Stimulated activated CD8-positive, alpha-beta memory T cell treated with anti-CD3 and anti-CD28 coated beads, Interleukin-12 subunit alpha, Interleukin-12 subunit beta, amount 100 ng/mL, for 1 hour (primary cell): Measurements from ENCODE around the gene DPP10.
"Not testable (repeated sequence)": the region's sequence is repeated elsewhere in the genome, so short reads cannot be mapped to it uniquely, and the experiment has no call there.

Experiments
- DNase-seq: peaks from one replicate; pipeline ENCODE4 v3.0.0-alpha.2; 2020; ENCODE audit warnings: low read depth

DPP10 gene

DNA sequence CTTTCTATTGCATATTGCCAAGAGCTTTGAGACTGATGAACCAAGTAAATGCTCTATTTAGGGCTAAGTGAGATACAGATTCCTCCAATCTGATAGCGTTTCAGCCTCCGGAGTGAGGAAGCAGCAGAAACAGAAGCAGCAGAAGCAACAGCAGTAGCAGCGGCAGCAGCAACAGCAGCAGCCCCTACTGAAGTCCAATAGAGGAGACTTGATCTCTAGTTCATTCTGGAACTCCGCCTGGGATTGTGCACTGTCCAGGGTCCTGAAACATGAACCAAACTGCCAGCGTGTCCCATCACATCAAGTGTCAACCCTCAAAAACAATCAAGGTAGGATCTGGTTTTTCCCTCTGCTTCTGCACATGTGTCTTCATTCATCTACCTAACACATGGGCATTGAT lies at the start of gene DPP10:
Gene DPP10, plus strand, starts transcription at position 132 of the 400 bp plus-strand sequence.
- DNase-seq: no peak

DNA sequence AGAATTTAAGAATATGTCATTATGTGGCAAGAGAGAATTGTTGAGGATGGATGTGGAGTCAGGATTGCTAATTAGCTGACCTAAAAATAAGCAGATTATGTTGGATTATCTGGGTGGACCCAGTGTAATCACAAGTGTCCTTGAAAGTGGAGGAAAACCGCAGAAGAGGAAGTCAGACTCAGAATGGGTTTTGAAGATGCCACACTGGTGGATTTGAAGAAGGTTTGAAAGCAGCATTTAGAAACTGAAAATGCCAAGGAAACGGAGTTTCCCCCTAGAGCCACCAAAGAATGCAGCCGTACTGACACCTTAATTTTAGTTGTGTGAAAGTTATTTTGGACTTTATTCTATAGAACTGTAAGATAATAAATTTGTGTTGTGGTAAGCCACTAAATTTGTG lies 41.6 kb upstream of the DPP10 start:
- no peak for DNase-seq

DNA sequence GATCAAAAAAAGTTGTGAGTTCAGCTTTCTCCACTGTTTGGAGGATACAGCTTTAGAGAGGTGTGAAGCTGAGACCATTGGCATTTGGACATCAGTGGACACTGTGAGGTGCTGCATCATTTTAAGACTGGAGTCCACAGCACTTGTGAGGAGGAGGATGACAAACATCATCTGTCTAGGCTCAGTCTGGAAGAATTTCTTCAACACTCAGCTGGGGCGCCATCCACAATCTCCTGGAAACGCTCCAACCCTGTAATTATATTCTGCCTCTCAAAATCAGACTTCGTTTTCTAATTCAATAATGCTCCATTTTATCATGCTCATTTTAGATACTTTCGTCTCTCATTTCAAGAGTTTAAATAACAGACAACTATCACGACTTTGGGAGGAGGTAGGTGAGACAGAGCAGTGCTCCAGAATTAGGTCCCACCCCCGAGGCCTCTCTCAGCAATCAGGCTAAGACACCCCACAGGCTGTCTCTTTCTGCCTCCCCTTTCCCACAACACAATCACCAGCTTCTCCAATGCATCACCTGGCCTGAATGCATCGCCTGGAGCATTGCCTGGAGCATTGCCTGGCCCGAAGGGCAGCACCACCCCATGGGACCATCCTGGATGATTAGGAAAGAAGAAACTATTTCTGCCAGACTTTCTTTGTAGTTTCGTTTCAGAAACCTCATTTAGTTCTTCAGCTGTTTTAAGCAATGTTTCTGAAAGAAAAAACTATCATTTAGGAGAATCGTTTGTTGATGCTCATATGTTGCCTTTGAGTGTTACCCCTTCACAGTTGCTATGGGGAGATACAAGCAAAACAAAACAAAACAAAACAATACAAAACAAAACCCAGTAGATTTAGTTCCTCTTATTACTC lies 37.0 kb upstream of the DPP10 start:
- DNase-seq: no peak

DNA sequence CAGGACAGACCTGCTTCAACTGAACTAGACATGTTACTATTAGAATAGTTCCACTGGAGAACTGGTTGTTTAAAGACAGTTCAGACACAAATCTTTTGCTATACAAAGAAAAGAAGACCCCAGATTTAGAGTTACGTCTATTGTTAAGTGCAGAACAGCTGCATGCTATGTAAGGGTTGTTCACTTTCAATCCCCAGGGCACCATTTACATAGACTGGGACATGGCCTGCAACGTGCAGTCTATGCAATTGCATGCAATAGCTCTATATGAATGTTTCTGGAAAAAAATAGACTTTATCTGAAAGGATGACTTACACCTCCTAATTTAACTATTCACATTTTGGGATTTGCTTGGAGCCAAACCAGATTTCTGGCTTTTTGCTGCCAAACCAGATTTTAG lies 36.1 kb upstream of the DPP10 start:
- no peak for DNase-seq

DNA sequence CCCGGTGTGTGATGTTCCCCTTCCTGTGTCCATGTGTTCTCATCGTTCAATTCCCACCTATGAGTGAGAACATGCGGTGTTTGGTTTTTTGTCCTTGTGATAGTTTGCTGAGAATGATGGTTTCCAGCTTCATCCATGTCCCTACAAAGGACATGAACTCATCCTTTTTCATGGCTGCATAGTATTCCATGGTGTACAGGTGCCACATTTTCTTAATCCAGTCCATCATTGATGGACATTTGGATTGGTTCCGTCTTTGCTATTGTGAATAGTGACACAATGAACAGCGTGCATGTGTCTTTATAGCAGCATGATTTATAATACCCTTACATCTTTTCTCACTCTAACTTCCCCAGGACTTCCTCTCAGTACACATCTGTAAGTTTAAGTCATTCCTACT lies 35.1 kb upstream of the DPP10 start:
- not testable (repeated sequence) for DNase-seq

DNA sequence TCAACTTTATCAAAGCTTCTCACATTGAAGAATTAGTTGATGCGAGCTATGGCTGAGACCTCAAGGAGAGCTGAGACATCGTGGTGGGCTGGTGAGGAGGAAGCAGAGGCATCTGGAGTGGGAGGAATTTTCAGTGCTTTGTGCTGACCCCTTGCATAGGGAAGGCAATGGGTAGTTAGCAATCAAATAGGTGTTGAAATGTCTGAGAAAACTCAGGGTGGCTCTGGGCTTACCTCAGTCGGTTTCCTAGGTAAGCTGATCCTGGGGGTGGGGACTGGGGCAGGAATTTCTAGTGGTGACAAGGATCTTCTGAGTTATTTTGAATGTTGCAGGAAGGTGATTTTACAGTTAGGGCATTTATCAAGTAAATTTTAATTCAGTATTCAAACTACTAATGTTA lies 20.7 kb upstream of the DPP10 start:
- no peak for DNase-seq

DNA sequence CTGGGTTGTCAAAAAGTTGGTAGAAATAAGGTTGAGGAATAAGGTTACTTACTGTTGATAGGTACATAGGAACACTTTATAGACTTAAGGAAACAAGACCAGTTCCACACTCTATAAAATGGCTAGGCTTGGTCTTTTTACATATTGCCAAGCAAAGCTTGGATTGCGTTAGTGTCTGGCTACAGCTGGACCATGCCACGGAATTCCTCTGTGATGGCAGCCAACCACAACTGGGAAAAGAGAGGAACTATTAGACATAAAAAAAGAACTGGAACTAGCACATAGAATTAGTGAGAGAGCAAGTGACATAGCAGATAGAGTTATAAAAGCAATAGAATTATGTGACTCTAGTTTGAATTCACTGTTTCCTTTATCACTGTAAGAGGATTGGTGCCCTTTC lies 17.7 kb upstream of the DPP10 start:
- no peak for DNase-seq

DNA sequence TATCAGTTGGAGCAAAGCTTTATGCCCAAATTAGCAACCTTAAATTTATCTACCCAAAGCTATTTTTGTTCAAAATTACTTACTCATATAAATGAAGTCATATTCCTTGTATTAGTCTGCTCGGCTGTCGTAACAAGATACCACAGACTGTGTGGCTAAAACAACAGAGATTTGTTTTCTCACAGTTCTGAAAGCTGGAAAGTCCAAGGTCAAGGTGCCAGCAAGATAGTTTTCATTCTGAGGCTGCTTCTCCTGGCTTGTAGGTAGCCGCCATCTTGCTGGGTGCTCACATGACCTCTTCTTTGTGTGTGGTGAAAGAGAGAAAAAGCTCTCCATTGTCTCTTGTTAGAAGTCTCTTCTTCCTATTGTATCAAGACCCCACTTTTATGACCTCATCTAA lies 15.7 kb upstream of the DPP10 start:
- DNase-seq: no peak

DNA sequence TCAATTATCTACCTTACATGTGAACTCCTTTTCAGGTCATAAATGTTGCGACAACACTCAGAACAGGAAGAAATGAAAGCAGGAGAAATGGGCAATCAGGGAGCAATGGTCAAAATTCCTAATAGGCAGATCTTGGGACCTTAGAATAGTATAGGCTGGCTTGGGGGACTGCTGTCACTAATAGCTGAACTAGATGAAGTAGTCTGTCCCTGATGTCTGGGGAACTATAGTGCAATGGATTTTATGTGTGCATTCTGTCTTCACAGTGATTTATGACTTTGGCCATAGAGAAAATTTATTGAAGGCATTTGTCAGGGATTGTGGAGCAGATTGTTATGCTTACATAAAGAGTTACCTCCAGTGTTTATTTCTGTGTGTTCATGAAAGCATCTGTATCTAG lies 6.1 kb upstream of the DPP10 start:
- no peak for DNase-seq

DNA sequence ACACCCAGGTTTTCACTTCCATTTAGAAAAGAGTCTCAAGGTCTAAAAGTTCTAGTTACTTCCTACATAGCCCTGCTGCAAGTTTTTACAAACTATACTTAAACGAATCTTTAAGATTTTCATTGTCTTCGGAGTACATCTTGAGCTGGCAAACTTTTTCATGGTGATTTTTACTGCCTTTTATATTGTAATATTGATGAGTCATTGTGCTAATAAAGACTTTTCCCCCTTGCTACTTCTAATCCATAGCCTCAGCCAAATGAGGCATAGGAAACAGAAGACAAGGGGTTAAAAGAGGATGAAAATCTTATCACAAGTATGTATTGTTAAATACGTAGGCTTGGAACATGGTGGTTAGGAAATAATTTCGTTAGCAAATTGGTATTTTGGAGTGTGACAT lies 4.1 kb downstream of the DPP10 start:
- no peak for DNase-seq

DNA sequence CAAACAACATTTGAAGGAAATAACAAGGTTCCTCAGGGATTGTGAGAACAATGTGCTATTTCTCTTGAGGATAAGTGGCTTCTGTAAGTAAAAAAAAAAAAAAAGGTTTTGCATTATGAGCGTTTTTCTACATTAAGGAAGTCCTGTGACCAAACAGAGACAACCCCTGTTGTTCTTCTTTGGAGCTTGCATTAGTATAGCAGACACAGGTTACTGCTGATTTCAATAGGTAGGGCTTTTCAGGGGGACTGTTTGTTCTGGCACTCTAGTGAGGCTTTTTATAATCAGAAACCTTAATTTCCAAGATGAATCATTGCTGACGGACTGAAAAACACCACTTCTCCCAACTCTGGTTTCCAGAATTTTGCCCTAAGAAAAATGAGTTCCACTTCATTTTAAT lies 8.2 kb downstream of the DPP10 start:
- DNase-seq: no peak

DNA sequence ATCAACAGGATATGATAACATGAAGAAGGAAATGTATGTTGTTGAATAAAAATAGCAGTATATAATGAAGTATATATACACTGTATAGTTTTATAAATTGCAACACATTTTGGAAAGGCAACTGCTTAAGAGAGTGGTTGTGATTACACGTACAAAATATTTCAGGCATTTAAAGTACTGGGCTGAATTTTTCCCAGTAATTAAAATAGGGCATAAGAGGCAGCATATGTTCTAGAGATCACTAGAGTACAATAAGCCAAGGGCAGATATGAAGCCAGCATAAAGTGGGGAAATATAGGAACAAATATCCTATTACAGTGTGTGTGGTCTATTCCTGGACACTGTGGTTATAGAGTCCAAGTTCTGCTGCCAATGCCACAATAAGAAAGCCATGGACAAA lies 14.1 kb downstream of the DPP10 start:
- DNase-seq: no peak

DNA sequence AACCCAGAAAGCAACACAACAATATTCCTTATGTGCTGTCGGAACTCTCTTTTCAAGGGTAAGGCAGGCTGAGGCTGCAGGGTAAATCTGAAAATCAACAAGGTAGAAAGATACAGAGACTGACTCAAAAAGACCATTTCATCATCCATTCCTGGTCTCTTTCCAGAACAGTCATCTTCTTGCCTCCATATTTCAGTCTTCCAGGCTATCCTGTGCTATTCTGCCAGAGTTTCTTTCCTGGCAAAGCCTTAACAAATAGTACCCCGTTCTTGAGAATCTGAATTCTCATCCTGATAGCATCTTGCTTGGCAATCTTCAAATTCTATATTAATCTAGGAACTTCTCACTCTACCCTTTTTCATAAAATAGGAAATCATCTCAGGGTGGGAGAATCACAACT lies 15.5 kb downstream of the DPP10 start:
- no peak for DNase-seq

DNA sequence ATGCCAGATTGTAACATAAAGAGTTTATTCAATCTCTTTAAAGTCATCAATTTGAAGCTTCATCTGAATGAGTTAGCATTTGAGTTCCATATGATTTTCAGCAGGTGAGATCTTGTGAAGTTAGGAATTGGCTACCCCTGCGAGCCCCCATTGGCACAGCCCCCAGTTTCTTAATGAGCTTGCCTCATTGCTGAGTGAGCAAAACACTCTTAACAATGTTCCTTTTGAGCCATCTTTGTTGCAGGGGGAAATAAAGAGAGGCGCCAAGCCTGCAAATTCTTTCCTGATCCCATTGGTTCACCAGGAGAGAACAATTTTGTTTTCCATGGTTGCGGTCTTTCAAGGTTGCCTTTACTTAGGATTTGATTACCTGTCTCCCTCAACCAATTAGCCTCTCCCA lies 18.7 kb downstream of the DPP10 start:
- no peak for DNase-seq

DNA sequence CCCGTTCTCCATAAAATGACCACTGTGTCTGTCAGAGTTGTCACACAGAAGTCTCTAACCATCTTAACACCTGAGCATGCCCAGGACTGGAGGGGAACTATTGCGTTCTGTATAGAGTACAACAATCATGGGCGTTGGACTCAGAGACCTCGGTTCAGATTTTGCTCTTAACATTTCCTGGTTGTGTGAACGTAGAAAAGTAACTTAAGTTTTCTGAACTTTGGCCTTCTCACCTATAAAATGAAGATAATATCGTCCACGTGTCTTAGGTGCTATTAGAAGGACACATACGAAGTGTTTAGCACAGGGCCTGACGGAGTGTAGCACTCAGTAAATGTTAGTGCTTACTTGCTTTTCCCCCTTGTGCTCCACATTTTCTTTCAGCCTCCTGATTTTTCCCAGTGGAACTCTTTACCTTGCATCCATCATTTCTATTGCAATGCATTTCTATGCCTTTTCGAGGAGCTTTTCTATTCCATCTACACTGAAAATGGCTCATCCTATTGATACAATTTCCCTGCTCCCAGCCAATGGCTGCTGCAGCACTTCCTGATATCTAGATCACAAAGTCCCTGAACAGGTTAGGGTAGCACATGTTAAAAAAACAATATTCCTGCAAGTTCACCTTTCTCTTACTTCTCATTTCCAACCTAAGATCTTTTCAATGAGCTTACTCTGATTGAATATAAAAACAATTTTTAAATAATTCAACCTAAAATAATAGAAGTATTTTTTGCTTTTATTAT lies 22.7 kb downstream of the DPP10 start:
- no peak for DNase-seq

DNA sequence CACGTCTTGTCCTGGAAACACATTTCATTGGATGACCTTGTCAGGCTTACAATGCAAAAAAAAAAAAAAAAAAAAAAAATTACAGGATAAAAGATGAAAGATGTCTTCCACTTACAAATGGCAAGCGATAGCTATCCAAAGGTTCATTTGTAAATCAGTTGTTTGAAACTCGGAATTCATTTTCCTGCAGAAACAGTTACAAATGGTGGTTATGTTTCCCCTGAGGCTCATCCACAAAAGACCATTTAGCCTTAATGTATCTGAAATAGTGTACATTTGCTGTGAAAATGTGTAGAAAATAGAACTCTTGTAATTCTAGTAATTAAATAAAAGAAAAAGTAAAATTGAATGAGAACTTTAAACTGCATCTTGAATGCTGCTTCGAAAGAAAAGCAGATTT lies 25.9 kb downstream of the DPP10 start:
- DNase-seq: no peak

DNA sequence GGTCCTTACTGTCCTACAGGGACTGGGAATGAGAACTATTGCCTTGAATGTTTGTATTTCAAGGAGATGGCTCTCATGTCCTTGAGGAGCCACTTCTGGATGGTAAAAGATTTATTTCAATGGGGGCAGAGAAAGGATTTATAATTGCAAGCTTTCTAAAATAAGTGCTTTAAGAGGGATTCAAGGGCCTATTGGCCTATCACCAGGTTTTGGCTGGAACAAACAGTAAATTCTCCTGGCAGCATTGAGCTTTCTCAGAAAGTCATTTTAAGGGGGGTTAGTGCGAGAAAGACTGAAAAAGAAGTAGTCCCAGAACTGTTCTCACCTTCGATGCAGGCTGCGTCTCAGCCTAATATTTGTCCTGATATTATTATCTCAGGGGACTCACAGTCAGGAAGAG lies 29.8 kb downstream of the DPP10 start:
- DNase-seq: no peak

DNA sequence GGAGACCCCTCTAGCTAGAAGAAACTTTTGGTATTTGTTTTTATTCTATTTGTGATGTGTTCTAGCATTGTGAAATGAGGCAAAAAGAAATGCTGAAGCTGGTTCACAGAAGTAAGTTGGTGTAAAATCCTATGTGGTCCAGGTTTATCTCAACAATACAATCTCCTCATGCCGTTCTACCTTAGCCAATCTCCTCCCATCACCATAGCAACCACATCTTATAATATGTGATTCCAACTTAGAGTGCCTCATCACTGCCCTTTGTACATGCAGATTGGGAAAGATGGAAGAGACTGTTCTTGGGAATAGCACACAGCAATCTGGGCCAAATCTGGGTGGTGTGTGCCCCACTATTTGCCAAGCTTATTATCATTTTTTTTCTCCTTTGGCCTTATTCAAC lies 30.3 kb downstream of the DPP10 start:
- no peak for DNase-seq

DNA sequence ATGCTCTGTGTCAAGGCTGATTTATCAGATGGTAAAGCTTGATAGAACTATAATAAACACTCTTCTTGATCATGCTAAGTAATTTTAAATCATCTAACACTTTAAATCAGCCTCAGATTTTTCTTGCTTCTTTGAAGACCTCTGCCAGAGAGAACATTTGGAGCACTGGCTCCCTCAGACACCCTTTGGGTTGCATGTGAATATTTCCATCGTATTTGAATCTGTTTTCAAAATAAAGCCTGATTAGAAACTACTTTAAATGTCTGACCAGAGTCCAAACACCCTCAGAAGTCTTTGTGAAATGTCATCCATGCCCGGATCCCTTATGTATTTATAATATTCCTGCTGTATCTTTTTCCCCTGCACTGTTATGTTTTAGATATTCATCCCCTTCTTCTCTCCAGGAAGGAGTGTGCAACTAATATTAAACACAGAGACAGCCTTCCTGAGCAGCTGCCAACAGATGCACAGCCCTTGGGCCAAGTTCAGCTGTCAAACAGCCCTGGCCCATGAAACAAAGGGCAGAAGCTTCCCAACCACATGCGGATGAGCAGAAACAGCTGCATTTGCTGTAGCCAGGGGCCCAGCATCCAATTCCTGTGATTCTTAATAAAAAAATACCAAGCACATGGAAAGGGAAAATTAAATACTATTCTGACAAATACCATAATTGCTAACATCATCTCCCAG lies 46.5 kb downstream of the DPP10 start:
- DNase-seq: no peak

DNA sequence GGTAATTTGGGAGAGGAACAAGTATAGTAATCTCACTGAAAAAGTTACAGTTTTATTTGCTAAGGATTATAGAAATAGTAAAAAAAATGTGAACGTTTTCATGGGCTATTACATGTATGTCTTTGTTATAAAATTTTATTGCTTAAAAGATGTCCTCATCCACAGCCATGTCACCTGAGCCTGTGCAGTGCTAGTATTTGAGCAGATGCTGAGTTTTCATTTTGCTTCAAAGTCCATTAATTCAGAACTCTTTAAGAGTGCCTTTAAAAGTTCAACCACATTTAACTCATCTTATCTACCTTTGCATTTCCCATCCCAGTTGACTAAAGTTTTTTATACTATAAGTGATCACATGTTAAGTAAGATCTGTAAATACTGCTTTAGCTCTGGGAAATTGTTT lies 52.6 kb downstream of the DPP10 start:
- no peak for DNase-seq

DNA sequence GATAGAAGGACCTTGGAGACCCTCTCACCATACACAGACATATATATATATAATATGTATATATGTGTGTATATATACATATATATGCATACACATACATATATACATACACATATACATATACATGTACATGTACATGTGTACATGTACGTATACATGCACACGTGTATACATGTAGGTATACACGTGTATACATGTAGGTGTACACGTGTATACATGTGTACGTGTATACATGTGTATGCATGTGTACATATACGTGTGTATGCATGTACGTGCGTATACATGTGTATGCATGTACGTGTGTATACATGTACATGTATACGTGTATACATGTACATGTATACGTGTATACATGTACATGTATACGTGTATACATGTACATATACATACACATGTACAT lies 54.5 kb downstream of the DPP10 start:
- DNase-seq: no peak

DNA sequence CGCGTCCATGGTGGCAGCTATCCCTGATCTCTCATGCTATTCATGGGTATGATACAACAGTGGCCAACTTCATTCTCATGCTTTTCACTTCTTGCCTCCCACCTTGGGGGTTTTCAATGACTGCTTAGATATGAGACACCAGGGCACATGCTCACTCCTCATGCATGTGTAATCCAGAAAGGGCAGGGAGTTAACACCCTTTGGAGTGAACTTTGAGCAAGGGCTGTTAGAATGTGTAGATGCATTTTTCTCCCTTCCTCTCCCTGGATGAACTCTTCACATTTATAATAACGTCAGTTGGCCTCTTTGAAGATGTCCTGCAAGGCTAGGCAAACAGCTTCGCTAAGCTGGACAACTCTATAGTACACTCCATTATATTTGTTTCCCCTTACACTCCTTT lies 56.7 kb downstream of the DPP10 start:
- DNase-seq: no peak

DNA sequence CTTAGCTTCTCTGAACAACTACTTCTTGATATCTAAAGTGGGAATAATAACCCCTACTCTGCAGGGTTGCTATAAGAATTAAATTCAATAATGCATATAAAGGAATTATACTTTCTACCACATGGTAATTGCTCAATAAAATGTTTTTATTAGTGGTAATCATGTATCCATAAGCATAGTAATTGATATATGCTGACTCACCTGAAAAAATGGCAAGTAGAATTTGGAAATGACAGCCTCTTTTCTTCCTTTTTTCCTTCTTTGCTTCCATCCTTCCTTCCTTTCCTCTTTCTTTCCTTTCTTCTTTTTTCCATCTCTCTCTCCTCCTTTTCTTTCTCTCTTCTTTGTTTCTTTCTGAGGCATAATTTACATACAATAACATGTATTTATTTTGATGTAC lies 65.3 kb downstream of the DPP10 start:
- no peak for DNase-seq
